ENCODE results near the gene APLP2.
A peak's percentile ranks its signal among the peaks of the same experiment; 100 is the strongest.
"Not testable (repeated sequence)": the region's sequence is repeated elsewhere in the genome, so short reads cannot be mapped to it uniquely, and the experiment has no call there.

APLP2 gene

GRCh38 chr11:130061017-130061416 lies 8.7 kb upstream of the APLP2 start:
- DNase-seq, result no peak

- no peak for DNase-seq
These were observed 7.7 kb upstream of the APLP2 start for GRCh38 chr11:130062026-130062425.

GRCh38 chr11:130063451-130063850 lies 6.2 kb upstream of the APLP2 start:
- no peak for DNase-seq

- DNase-seq, result no peak
These were observed 5.1 kb upstream of the APLP2 start for GRCh38 chr11:130064596-130064995.

GRCh38 chr11:130066338-130066737 lies 3.4 kb upstream of the APLP2 start:
- DNase-seq, result no peak

- no peak for DNase-seq
These were observed 1.1 kb upstream of the APLP2 start for GRCh38 chr11:130068546-130068985.

GRCh38 chr11:130068986-130069658 lies 572 bp upstream of the APLP2 start:
- peak; percentile 43 for DNase-seq

- peak; percentile 25 for DNase-seq
These were observed 583 bp downstream of the APLP2 start for GRCh38 chr11:130070109-130070845.

GRCh38 chr11:130070846-130071200 lies 1.1 kb downstream of the APLP2 start:
- DNase-seq, result no peak

GRCh38 chr11:130071211-130071712 lies 1.6 kb downstream of the APLP2 start:
- DNase-seq, result no peak

GRCh38 chr11:130074736-130075135 lies 5.0 kb downstream of the APLP2 start:
- no peak for DNase-seq

- no peak for DNase-seq
These were observed 7.2 kb downstream of the APLP2 start for GRCh38 chr11:130076778-130077481.

- no peak for DNase-seq
These were observed 8.0 kb downstream of the APLP2 start for GRCh38 chr11:130077671-130078070.

- DNase-seq, result no peak
These were observed 8.4 kb downstream of the APLP2 start for GRCh38 chr11:130078080-130078479.

- DNase-seq, result no peak
These were observed 16.1 kb downstream of the APLP2 start for GRCh38 chr11:130085671-130086290.

GRCh38 chr11:130086669-130087068 lies 17.0 kb downstream of the APLP2 start:
- DNase-seq, result no peak

- DNase-seq, result no peak
These were observed 17.7 kb downstream of the APLP2 start for GRCh38 chr11:130087294-130087926.

- no peak for DNase-seq
These were observed 18.5 kb downstream of the APLP2 start for GRCh38 chr11:130088217-130088616.

GRCh38 chr11:130088919-130089673 lies 19.4 kb downstream of the APLP2 start:
- no peak for DNase-seq

GRCh38 chr11:130089674-130090073 lies 20.0 kb downstream of the APLP2 start:
- DNase-seq, result no peak

GRCh38 chr11:130090517-130090916 lies 20.8 kb downstream of the APLP2 start:
- not testable (repeated sequence) for DNase-seq

- DNase-seq, result not testable (repeated sequence)
These were observed 21.5 kb downstream of the APLP2 start for GRCh38 chr11:130091169-130091568.

Measured in CD4-positive, alpha-beta T cell treated with Interleukin-15 for 1 hour (primary cell).